Pancreas (tissue), 10 donors: ENCODE results near the gene TMEM145. TPM values are rescaled to one million over a fixed set of nuclear protein-coding genes. Genes with fewer than 3 reads are reported as not detected.
"Not testable (repeated sequence)": the region's sequence is repeated elsewhere in the genome, so short reads cannot be mapped to it uniquely, and the experiment has no call there.

ENCODE experiments used
- ATAC-seq, 4 donors: fragments of 200-7000 bp; cut with Tn5 transposase; one replicate each; pipeline versions ENCODE4 v1.8.0 to v1.9.1; 2020; ENCODE audit warnings: mild to moderate bottlenecking in 4 of 4, moderate library complexity in 4 of 4
- DNase-seq, 6 donors: peaks; one replicate each; pipeline ENCODE4 v3.0.0-alpha.2; 2020
- FAIRE-seq: peaks from 2 replicates; lab custom pipeline; 2012; peaks lifted over from hg19 to GRCh38; lab: Jason Lieb, UNC
- H3K27ac ChIP-seq, 4 donors: fragments of 200-600 bp; sonication (generic); 1 replicate in 3 of 4; 2 replicates in 1 of 4; pipeline versions ENCODE4 v1.5.0 to v1.8.0; 2020
- H3K27me3 ChIP-seq, 4 donors: fragments of 200-600 bp; one replicate each; pipeline ENCODE4 v1.8.0; 2021
- H3K36me3 ChIP-seq, 3 donors: fragments of 200-600 bp; sonication (generic) in 1 of 3; one replicate each; pipeline versions ENCODE4 v1.5.0 to v1.8.0; 2020 to 2021
- H3K4me1 ChIP-seq, 3 donors: fragments of 200-600 bp; one replicate each; pipeline ENCODE4 v1.8.0; 2021
- H3K4me3 ChIP-seq, 4 donors: fragments of 200-600 bp; sonication (generic) in 2 of 4; one replicate each; pipeline versions ENCODE4 v1.5.0 to v1.8.0; 2020 to 2021
- H3K9me3 ChIP-seq, 4 donors: fragments of 200-600 bp; one replicate each; pipeline ENCODE4 v1.8.0; 2021
- CTCF ChIP-seq, 4 donors: fragments of 200-600 bp; sonication (generic) in 3 of 4; IDR thresholded peaks; one replicate each; pipeline versions ENCODE4 v1.5.0 to v1.8.0; 2021; ENCODE audit warnings: antibody characterized with exemption in 4 of 4
- WGBS, 2 donors: extraction: QIAGEN DNeasy Blood & Tissue Kit; methylation state at CpG; one replicate each; pipeline ENCODE4 v1.1.7; 2013; 5-methylcytosine and 5-hydroxymethylcytosine counted together
- intact Hi-C, 3 donors: fragments of 100-400 bp; cut with DNase I; formaldehyde crosslinking; loops; one replicate each; pipeline versions ENCODE4 v1.11.1 to v1.14.2; 2022
- polyA plus RNA-seq, 2 donors: library from polyadenylated mRNA; stranded (reverse); fragments of 200-250 nt; gene quantifications; one replicate each; pipeline ENCODE4 v1.2.3, GENCODE V29; 2013
- total RNA-seq, 6 donors: library from RNA; stranded (reverse); fragmentation: NEBNext Ultra II Directional in 4 of 6; extraction: Animal tissue kit (Norgen Biotek cat#: 25700) in 4 of 6; gene quantifications; one replicate each; pipeline versions ENCODE4 v1.2.1 to v1.2.4, GENCODE V29; 2021 to 2023
- donor health status: healthy with polysubstance abuse.
- donor health status: DM: no; HTN: no; CAD: no; lungs with moderate emphysema.
- donor health status: DM: no; HTN: no; CAD: no.
- donor health status: control.
- donor health status: control.
- donor health status: Bipolar disorder and iron deficiency.
- donor health status: DM: yes; HTN: yes; CAD: no.
- donor health status: DM: no; HTN: no; CAD: no.
- donor health status: DM: no; HTN: no; CAD: no.
- donor health status: DM: yes; HTN: yes; CAD: no.

The TMEM145 gene
- total and polyA plus RNA-seq, 8 donors = 0.46 to 8.2 (median 1.0) TPM

GRCh38 chr19:42327381-42327780 lies 14.3 kb downstream of the TMEM145 start:
- peaks cover 0 to 6% (median 3%) of the 10 kb centered on the region in 3 donors for H3K4me1 ChIP-seq
- 85 to 95% methylated on average over 5 of the region's 5 CpGs for WGBS, 2 donors
- no peak overlapping the region for H3K27ac ChIP-seq

GRCh38 chr19:42328106-42328505 lies 15.0 kb downstream of the TMEM145 start:
- no peak for TF ChIP-seq CTCF (IDR thresholded peaks at IDR 0.05)
- H3K9me3 ChIP-seq = no peaks in the 10 kb centered on the region
- H3K27ac ChIP-seq = no peak overlapping the region
- ATAC-seq (no peak), FAIRE-seq (no peak), DNase-seq (no peak)
- H3K36me3 ChIP-seq = no peaks in the 10 kb centered on the region
- peaks cover 0 to 6% (median 3%) of the 10 kb centered on the region in 3 donors for H3K4me1 ChIP-seq
- 34 to 35% methylated on average over 1 of the region's 1 CpG for WGBS, 2 donors
- H3K27me3 ChIP-seq = peaks cover 0 to 2% (median 0%) of the 10 kb centered on the region in 4 donors
- intact Hi-C loops = no loop called here
- H3K4me3 ChIP-seq = no peak overlapping the region

More at GRCh38 chr19:42327381-42327780, 14.3 kb downstream of the TMEM145 start:
- no peak for TF ChIP-seq CTCF (IDR thresholded peaks at IDR 0.05)
- H3K4me3 ChIP-seq = no peak overlapping the region
- ATAC-seq = no peak
- H3K27me3 ChIP-seq = peaks cover 0 to 2% (median 0%) of the 10 kb centered on the region in 4 donors
- FAIRE-seq = no peak
- H3K9me3 ChIP-seq = no peaks in the 10 kb centered on the region
- intact Hi-C loops = no loop called here
- DNase-seq = no peak
- no peaks in the 10 kb centered on the region for H3K36me3 ChIP-seq

GRCh38 chr19:42328854-42329253 lies 15.7 kb downstream of the TMEM145 start:
- FAIRE-seq (no peak), ATAC-seq (no peak), DNase-seq (no peak)
- TF ChIP-seq CTCF (IDR thresholded peaks at IDR 0.05) = no peak
- Histone ChIP-seq H3K27me3 (peaks cover 0 to 2% (median 0%) of the 10 kb centered on the region in 4 donors), H3K4me3 (no peak overlapping the region), H3K27ac (no peak overlapping the region), H3K36me3 (no peaks in the 10 kb centered on the region), H3K9me3 (no peaks in the 10 kb centered on the region), H3K4me1 (peaks cover 0 to 6% (median 3%) of the 10 kb centered on the region in 3 donors)
- intact Hi-C loops = no loop called here
- WGBS, 2 donors = 70 to 83% methylated on average over 2 of the region's 2 CpGs

GRCh38 chr19:42330241-42330711 lies 17.2 kb downstream of the TMEM145 start:
- intact Hi-C loops = no loop called here
- H3K27ac ChIP-seq = no peak overlapping the region
- H3K4me1 ChIP-seq = peaks cover 0 to 3% (median 3%) of the 10 kb centered on the region in 3 donors
- DNase-seq (no peak), FAIRE-seq (no peak), ATAC-seq (no peak)
- 56 to 65% methylated on average over 2 of the region's 2 CpGs for WGBS, 2 donors
- H3K9me3 ChIP-seq = no peaks in the 10 kb centered on the region
- no peak overlapping the region for H3K4me3 ChIP-seq
- H3K36me3 ChIP-seq = no peaks in the 10 kb centered on the region
- no peaks in the 10 kb centered on the region for H3K27me3 ChIP-seq
- no peak for TF ChIP-seq CTCF (IDR thresholded peaks at IDR 0.05)

- H3K4me3 ChIP-seq, ATAC-seq, H3K27me3 ChIP-seq, H3K27ac ChIP-seq, H3K36me3 ChIP-seq, intact Hi-C loops, FAIRE-seq, H3K4me1 ChIP-seq, DNase-seq, H3K9me3 ChIP-seq: not testable (repeated sequence)
- WGBS, 2 donors = 91 to 93% methylated on average over 3 of the region's 3 CpGs
Measured at GRCh38 chr19:42331333-42331732, 18.2 kb downstream of the TMEM145 start.
